ENCODE data around the gene FAM186B. TPM values are rescaled to one million over a fixed set of nuclear protein-coding genes. Genes with fewer than 3 reads are reported as not detected.

Gene FAM186B
- total and polyA plus RNA-seq, 2 of the 13 experiments (the other 11 are each of a cell fraction or from before 2014, with no cell fraction given): 0.07 to 0.20 TPM

DNA sequence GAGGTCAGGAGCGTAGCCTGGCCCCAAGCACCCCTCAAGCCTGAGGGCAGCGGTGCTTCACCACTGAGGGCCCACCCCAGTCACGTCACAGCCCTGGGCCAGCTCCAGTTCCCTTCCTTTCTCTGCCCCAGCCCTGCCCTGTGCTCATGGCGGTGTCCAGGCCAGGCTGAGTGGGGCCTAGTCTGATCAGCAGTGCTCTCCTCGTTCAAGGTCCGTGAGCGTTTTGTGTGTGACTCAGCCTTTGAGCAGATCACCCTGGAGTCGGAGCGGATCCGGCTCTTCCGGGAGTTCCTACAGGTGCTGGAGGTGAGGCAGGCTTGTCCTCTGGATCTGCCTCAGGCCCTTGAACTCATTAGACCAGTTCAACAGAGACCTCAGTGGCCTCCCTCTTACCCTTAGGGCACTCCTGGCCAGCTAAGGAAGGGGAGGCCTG, 36.9 kb upstream of the FAM186B start (continued):
- TF ChIP-seq THAP9 (CRISPR knock-in tag; IDR thresholded peaks at IDR 0.05; ENCODE audit: borderline replicate concordance): peak; percentile 66; the same call in 1 of the 2 replicates
- no peak for TF ChIP-seq ZNF572 (CRISPR knock-in tag; IDR thresholded peaks at IDR 0.05)
- TF ChIP-seq ZNF329 (CRISPR knock-in tag; IDR thresholded peaks at IDR 0.05; ENCODE audit: low read depth): no peak
- no peak for TF ChIP-seq TBX3 (IDR thresholded peaks at IDR 0.05; ENCODE audit: borderline replicate concordance)
- TF ChIP-seq ZNF326 (CRISPR knock-in tag; IDR thresholded peaks at IDR 0.05; ENCODE audit: borderline replicate concordance): no peak
- TF ChIP-seq MAFK (conservative IDR thresholded peaks at IDR 0.05 in 1 of 2, IDR thresholded peaks at IDR 0.05 in 1 of 2; ENCODE audit: low read length in 2 of 2): no peak
- TF ChIP-seq ZNF720 (CRISPR knock-in tag; IDR thresholded peaks at IDR 0.05): no peak
- TF ChIP-seq, protein P1, sequence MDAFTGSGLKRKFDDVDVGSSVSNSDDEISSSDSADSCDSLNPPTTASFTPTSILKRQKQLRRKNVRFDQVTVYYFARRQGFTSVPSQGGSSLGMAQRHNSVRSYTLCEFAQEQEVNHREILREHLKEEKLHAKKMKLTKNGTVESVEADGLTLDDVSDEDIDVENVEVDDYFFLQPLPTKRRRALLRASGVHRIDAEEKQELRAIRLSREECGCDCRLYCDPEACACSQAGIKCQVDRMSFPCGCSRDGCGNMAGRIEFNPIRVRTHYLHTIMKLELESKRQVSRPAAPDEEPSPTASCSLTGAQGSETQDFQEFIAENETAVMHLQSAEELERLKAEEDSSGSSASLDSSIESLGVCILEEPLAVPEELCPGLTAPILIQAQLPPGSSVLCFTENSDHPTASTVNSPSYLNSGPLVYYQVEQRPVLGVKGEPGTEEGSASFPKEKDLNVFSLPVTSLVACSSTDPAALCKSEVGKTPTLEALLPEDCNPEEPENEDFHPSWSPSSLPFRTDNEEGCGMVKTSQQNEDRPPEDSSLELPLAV (CRISPR knock-in tag; conservative IDR thresholded peaks at IDR 0.05; ENCODE audit: low read depth): no peak
- no peak; the same call in 1 of the 2 replicates for TF ChIP-seq ARID4A (CRISPR knock-in tag; IDR thresholded peaks at IDR 0.05; ENCODE audit: borderline replicate concordance)
- no peak for TF ChIP-seq SNAPC4 (CRISPR knock-in tag; IDR thresholded peaks at IDR 0.05)
- TF ChIP-seq ZNF780A (CRISPR knock-in tag; IDR thresholded peaks at IDR 0.05): no peak
